HG03175 (cell line): ENCODE measurements around the gene FERMT2.
"Not testable (repeated sequence)": the region's sequence is repeated elsewhere in the genome, so short reads cannot be mapped to it uniquely, and the experiment has no call there.

Source experiments
- ATAC-seq: cut with Tn5 transposase; IDR thresholded peaks from one replicate; pipeline ENCODE4 v1.9.1; 2021; ENCODE audit warnings: mild to moderate bottlenecking, moderate library complexity; ENCODE audit not compliant: unreplicated experiment

The FERMT2 gene

GRCh38 chr14:52868911-52869618 is 81.8 kb downstream of the FERMT2 start:
- no peak for ATAC-seq

DNA sequence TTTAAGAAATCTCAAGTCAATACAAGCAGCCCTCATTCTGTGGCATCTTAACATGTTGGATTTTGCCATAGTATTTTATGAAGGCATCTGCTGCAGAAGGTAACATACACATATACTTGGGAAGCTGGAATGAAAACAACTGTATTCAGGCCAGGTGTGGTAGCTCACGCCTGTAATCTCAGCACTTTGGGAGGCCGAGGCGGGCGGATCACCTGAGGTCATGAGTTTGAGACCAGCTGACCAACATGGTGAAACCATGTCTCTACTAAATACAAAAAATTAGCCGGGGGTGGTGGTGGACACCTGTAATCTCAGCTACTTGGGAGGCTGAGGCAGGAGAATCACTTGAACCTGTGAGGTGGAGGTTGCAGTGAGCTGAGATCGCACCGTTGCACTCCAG is 86.0 kb downstream of the FERMT2 start:
- ATAC-seq, result not testable (repeated sequence)

- no peak for ATAC-seq
Measured at GRCh38 chr14:52863334-52863700, 87.5 kb downstream of the FERMT2 start.

DNA sequence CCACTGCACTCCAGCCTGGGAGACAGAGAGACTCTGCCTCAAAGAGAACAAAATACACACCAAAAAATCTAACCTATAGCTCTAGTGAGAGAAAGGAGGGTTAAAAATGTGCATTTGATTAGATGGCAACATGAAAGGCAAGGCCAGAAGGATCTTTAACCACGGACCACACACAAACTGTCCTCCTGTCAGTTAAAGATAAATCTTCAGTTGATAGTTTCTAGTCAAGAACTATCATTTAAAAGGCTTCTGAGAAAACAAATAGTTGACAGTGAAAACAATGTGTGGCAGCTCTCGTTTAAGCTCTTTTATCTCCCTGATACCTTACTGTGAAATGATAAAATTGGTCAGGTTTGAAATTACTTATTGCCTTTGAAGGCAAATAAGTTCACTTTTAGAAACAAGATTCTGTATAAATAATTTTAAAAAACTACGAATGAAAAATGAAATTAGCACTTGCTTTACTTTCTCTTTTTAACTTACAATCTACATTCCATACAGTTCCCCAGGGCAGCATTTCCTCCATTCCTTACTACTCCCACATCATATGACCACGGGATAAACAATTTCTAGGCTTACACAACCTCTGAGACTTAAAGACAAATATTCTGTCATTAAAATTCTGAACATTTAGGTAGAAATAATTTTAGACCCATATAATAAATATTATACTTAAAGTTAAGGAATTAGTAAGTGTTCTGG is 88.1 kb downstream of the FERMT2 start:
- no peak for ATAC-seq

- ATAC-seq, result no peak
Measured at GRCh38 chr14:52861403-52861802, 89.4 kb downstream of the FERMT2 start.

GRCh38 chr14:52860910-52861309 is 89.9 kb downstream of the FERMT2 start:
- no peak for ATAC-seq

DNA sequence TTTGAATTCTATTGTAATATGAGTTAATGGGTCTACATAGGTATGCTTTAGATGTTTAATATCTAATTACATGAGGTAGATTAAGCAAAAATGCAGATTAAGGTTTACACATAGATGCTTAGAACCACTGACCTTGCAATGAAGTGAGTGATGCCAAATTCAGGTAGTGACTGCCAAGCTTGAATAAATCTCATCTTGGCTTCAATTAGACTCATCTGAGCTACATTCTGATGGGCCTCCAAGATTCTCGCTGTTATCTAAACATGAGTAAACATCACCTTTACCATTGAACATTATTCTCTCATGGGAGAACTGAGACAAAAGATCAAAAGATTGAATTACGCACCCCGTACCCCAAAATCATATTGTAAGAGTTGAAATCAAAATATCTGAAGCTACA is 90.6 kb downstream of the FERMT2 start:
- no peak for ATAC-seq

DNA sequence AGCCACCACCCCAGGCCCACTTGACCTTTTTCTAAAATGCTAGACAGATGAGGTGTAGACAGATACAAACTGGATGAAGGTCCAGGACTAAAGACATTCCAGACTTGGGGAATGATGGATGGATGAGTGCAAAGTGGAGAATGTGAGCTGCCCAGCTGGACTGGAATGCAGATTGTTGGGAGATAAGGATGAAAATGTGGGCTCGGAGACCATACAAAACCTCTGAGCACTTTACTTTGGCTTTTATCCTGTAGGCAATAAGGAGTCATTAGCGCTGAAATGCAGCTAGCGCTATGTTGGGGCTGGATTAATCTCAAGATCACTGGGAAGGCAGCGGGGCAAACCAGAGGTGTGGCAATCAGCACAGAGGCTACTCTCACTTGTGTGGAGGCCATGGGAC is 94.7 kb downstream of the FERMT2 start:
- ATAC-seq, result no peak

- no peak for ATAC-seq
Measured at GRCh38 chr14:52853522-52853854, 97.4 kb downstream of the FERMT2 start.

DNA sequence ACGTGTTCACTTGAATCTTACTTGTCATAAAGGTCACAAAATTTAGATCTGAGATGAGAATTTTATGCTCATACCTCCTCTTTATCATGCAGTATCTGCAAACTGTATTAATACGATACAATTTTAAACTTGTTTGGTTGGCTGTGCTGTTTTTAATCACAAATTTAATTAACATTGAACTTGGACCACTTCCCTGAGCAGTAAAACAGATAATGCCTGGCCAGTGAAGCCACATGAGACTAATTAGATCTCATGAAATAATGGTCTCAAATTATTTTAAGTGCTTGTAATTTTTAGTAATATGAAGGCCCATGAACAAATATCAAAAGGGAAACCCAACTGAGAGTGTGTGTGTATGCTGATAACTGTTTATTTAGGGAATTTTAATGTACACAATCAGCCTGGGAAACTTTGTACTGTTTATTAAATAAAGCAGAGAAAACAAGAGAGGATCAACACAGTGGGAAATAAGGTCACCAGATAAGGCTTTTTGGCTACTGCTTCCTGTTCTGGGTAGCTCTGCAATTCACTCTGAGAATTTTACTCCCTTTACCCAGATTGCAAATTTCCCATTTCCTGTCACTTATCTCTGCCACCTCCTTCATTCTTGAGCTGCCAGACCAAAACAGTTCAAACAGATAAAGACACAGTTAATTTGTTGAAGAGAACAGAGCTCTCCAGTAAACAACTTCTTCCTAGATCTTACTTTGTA is 97.9 kb downstream of the FERMT2 start:
- no peak for ATAC-seq

- no peak for ATAC-seq
Measured at GRCh38 chr14:52850451-52850909, 100.4 kb downstream of the FERMT2 start.

- ATAC-seq, result no peak
Measured at GRCh38 chr14:52848626-52849025, 102.2 kb downstream of the FERMT2 start.

DNA sequence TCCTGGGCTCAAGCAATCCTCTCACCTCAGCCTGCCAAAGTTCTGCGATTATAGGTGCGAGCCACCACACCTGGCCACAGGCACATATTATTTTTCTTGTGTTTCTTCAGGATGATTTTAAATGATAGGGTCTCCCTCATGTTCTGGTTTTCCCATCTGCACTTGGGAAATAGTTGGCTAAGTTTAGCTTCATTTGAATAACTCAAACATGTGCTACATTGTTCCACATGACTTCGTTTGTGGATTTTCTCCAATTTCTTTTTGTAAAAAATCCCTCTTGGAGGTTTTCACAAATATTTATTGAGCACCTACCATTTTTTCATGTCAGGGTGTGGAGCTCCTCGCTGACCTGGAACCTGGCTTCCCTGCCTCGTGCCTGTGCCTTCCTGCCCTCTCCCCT is 104.3 kb downstream of the FERMT2 start:
- ATAC-seq, result no peak

DNA sequence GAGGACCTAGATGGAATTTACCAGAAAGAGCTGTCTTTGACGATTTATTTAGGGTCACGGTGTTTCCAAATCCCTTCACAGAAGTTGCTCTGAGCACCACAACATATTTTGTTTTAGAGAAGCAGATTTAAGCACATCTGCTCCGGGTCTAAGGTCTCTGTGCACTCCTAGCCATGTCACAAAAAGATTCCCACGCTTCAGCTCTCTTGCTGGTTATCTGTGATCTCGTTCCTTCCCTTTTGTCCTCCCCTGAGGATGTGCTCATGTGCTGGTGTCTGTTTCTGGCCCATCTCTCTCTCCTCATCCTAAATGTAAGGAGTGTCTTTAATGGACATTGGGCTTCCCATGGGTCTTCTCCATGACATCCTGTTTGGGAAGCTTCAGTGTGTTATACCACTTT is 105.8 kb downstream of the FERMT2 start:
- no peak for ATAC-seq

GRCh38 chr14:52844262-52845060 is 106.4 kb downstream of the FERMT2 start:
- ATAC-seq, result no peak

GRCh38 chr14:52840877-52841276 is 110.0 kb downstream of the FERMT2 start:
- ATAC-seq, result no peak

DNA sequence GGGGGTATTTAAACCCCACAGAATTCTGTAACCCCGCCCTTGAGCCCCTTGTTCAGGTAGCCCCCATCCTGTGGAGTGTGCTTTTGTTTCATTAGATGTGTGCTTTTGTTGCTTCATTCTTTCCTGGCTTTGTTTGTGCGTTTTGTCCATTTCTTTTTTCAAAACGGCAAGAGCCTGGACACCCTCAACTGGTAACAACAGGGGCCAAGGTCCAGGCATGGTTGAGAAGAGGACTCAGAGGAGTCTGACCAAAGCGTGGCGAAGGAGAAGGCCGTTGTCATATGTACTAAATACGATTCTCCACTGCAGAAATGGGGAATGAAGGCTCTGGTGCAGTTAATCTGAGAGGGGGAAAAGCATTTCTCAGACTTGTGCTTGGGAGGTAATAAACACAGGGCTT is 113.4 kb downstream of the FERMT2 start:
- ATAC-seq, result no peak

DNA sequence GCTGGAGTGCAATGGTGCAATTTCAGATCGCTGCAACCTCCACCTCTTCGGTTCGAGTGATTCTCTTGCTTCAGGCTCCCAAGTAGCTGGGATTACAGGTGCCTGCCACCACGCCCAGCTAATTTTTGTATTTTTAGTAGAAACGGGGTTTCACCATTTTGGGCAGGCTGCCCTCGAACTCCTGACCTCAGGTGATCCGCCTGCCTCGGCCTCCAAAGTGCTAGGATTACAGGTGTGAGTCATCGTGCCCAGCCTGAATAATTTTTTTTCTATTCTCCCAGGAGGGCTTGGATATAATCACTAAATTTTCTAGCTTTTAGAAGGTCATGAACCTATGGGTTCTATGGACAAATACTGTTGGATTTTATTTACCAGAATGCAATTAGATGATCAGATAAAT is 114.8 kb downstream of the FERMT2 start:
- ATAC-seq, result no peak

DNA sequence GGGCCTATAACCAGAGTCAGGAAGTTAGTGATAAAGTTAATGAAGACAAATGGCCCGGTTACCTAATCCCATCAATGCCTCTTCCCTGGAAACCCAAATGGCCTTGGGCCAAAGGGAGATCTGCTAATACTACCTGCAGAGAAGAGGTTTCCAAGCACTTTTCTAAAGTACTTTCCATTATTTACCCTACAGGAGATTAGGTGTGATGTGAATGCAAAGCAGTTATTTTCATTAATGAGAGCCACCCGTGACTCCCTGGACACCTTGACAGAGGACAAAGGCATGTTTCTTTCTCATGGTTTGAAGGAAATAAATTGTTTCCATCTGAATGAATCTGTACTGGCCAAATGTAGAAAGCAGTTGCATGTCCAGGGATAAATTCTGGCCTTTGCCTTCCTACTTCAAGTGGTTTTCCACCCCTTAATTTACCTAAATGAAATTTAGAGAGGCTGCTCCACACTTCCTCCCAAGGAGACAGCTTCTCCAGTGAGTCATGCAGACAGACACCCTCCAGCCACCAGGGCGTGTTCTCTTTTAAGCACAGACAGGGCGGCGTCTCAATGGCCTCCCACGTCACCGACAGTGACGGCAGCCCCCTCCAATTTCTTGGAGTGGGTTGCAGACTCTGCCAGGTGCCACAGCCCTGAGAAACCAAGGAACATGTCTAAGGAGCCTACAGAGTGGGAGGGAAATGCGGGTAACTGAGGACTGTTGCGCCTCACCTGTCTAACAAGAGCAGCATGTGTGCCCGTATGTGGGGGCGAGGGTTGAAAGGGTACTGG is 115.5 kb downstream of the FERMT2 start:
- ATAC-seq, result no peak

DNA sequence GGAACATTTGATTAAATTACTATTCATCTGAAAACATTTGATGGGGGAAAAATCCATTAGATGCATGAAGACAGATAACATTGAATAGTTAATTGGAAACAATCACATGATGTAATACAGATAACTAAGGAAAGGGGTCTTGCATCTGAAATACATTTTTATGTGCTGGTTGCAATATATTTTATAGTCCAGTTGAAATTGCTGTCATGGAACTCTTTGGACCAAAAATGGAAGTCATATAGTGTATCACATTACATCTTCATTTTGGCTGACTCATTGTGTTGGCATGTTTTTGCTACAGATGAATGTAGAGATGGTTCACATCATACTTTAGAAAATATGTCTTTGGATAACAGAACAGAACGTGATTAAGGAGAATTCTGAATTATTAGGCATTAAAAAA is 116.4 kb downstream of the FERMT2 start:
- ATAC-seq, result no peak

- no peak for ATAC-seq
Measured at GRCh38 chr14:52833891-52834290, 117.0 kb downstream of the FERMT2 start.
